Hypothalamus (tissue), 51 donors: Measurements from ENCODE around the gene CHAF1B.

Experiments used
- DNase-seq, 51 donors: peaks; one replicate each; lab custom pipeline; 2025; lab: John Stamatoyannopoulos, UW

Gene CHAF1B

GRCh38 chr21:36423771-36424433 lies 38.7 kb downstream of the CHAF1B start:
- DNase-seq, result no peak

DNA sequence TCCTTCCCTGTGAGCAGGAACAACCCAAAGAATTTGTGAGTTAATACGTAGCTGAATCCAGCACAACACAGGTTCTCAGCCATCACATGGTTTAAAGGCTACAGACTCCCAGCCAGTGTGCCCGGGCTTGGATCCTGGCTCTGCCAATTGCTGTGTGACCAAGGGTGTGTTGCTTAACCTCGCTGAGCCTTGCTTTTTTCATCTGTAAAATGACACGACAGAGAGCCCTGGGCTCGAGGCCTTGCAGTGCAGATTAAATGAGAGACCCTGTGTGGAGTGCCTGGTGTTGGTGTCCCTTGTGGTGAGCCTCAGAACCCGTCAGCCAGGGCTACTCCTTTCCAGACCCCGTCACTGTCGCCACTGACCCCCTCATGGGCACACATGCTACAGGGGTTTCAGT lies 39.4 kb downstream of the CHAF1B start:
- DNase-seq, result no peak

GRCh38 chr21:36425286-36425685 lies 40.1 kb downstream of the CHAF1B start:
- DNase-seq, result no peak

- DNase-seq, result no peak
These were observed 42.3 kb downstream of the CHAF1B start for GRCh38 chr21:36427502-36427901.

DNA sequence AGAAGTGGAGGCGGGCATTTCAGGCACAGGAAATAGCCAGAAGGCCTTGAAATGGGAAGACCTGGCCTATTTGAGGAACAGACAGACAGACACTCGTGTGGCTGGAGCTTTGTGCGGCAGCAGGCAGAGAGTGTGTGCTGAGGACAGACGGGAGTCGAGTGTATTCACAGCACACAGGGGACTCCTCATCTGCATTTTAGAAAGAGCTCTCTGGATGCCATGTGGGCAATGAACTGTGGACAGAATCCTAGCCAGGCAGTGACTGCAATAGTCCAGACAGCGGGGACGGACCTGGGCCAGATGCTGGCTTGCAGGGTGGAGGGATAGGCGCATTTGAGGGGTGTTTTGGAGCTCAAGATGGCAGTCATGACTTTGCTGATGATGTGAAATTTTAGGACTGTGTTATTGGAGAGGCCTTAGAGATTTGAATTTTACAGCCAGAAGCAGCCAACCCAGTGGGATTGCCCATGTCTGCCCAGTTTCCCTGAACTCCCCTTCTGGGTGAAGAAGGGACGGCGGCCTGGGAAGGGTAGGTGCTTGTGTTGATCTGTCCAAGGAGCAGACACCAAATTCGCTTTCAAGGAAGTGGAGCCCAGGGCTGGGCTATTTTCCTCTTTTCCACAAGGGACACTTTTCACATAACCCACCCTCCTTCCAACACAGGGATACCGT lies 43.7 kb downstream of the CHAF1B start:
- no peak for DNase-seq

- DNase-seq, result peak in 5 of 51 donors; percentile 7 to 42 (median 10)
These were observed 44.9 kb downstream of the CHAF1B start for GRCh38 chr21:36429947-36430546.

DNA sequence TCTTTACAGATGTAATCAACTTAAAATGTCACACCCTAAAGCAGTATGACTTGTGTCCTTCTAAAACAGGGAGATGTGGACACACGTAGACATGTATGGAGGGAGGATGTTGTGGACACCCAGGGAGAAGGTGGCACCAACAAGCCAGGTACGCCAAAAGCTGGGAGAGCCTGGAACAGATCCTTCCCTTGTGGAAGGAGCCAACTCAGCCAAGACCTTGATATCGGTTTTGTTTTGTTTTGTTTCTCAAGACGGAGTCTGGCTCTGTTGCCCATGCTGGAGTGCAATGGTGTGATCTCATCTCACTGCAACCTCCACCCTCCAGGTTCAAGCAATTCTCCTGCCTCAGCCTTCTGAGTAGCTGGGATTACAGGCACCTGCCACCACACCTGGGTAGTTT lies 45.6 kb downstream of the CHAF1B start:
- DNase-seq, result no peak

DNA sequence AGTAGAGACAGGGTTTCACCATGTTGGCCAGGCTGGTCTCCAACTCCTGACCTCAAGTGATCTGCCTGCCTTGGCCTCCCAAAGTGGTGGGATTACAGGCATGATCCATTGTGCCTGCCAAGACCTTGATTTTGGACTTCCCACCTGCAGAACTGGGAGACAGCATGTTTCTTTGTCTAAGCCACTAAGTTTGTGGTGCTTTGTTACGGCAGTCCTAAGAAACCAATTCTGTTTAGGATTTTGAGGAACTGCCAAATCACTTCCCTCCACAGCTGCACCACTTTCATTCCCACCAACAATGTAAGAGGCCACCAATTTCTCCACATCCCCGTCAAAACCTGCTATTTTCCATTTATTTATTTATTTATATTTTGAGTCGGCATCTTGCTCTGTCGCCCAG lies 46.1 kb downstream of the CHAF1B start:
- DNase-seq, result no peak

GRCh38 chr21:36433059-36433709 lies 48.0 kb downstream of the CHAF1B start:
- no peak for DNase-seq

- no peak for DNase-seq
These were observed 49.0 kb downstream of the CHAF1B start for GRCh38 chr21:36434144-36434543.

- no peak for DNase-seq
These were observed 51.9 kb downstream of the CHAF1B start for GRCh38 chr21:36436829-36437744.

DNA sequence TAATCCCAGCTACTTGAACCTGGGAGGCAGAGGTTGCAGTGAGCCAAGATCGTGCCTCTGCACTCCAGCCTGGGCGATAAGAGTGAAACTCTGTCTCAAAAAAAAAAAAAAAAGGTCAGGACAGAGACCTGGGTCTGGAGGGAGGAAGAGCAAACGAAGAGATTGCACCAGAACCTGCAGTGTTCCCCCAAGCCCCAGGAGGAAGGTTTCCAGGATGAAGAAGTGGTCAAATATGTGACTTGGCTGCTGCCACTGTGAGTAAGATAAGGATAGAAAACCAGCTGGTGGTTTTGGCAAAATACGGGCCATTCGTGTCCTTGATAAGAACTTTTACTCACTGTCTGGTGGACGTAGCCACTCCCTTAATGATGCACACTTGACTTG lies 52.5 kb downstream of the CHAF1B start:
- no peak for DNase-seq

DNA sequence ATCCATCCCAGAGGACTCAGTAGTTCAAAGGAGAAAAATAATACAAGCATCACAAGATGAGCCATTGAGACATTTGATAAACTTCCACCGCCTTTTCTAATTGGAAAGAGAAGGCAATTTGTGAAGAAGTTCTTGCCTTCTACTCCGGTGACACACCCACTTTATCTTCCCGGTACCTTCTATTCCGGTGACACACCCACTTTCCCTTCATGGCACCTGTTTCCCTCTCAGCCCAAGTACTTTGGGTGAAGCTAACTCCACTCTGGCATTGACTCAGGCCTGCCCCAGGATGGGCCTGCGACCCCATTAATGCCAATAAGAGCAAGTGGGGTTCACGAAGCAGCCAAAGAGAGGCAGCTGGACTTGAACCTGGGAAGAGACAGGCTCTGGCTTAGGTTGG lies 56.5 kb downstream of the CHAF1B start:
- DNase-seq, result no peak

GRCh38 chr21:36446301-36446700 lies 61.1 kb downstream of the CHAF1B start:
- DNase-seq, result no peak

DNA sequence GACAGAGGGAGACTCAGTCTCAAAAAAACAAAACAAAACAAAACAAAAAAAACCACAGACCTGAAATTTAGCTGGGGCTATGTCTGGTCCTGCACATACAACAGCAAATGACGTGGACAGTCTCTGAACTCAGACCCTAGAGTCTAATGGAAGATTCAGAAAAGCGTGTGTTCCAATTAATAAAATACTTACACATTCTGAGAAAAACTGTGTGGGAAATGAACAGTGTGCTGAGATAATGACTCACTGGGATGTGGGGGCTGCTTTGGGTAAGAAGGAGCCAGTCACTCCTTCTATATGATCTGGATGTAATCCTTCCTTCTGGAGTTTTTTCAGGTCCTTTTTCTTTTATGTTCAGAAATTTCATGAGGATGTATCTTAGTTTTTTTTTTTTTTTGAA lies 65.3 kb downstream of the CHAF1B start:
- no peak for DNase-seq

GRCh38 chr21:36451506-36451905 lies 66.3 kb downstream of the CHAF1B start:
- no peak for DNase-seq

DNA sequence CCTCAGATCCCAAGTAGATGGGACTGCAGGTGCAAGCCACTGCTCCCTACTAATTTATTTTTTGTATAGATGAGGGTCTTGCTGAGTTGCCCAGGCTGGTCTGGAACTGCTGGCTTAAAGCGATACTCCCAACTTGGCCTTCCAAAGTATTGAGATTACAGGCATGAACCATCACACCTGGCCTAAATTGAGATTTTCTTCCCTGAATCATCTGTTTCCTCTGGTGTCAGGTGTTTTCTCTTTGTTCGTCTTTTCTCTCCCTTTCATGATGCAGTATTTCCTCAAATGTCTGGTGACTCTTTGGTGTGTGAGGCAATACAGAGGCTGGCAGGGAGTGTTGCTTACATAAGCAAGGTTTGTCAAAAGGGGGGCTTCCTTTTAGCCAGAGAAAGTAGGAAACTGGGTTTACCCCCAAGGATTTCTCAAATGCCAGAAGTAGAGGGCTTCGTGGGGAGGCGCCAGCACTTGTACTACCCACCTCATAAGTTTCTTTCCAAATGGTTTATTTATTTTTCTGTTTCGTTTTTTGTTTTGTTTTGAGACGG lies 67.2 kb downstream of the CHAF1B start:
- no peak for DNase-seq

- DNase-seq, result no peak
These were observed 68.9 kb downstream of the CHAF1B start for GRCh38 chr21:36454093-36454531.

DNA sequence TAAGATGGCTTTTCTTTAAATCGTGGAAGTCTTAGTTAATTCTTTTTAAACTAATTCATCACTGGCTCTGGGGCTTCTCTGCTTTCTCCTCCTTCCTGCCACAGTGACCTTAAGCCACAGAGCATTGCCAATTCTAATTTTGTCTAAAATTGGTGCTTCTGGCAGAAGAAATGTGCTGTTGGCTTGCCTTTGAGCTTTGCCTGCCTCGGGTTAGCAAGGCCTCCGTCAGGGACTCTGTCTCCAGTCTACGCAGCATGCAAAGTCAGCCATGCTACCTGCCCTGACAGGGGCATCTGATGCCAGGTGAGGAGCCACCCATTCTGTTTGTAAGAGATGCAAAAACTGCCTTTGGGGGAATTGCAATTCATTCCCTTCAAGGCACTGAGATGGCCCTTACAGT lies 69.5 kb downstream of the CHAF1B start:
- DNase-seq, result no peak

GRCh38 chr21:36456729-36457414 lies 71.7 kb downstream of the CHAF1B start:
- no peak for DNase-seq
